ENCODE data around the gene DUSP28.

DNA sequence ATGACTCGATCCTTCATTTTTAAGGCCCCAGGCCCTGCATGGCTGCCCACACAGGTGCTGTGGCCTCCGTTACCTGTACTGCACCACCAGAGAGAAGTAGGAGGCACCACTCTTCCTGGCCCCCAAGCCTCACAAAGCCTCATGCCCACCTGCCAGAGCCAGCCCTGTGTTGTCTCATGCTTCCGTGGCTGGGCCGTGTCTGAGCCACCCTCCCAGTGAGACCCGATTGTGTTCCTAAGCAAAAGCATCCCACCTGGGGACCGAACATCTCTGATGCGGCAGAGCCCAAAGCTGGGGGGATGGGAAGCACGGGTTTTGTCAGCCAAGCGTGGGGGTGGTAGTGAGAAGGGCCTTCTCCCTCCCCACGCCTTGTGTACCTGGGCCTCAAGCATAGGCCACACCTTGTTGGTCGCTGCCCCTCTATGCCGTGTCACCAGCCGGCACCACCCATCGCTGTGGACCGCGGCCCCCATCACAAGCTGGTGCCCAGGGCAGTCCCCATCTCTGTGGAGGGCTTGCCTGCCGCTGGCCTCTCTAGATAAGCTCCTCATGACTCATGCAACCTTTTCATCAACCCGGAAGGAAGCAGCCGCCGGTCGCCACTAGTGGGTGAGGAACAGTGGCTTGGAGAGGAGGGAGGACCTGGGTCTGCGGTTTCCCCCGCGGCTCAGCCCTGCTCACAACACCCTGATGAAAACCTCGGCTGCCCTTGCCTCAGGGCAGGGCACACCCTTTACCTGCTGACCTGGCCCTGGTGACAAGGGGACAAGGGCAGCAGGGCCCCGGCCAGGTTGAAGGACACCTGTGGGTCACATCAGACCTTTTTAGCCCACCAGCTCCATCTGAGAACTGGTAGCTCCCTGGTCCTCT is 5.4 kb downstream of the DUSP28 start:
- TF ChIP-seq EP300 (IDR thresholded peaks at IDR 0.05) (peak in 1 of 4 donors; percentile 83), POLR2A (IDR thresholded peaks at IDR 0.05) (peak in 3 of 4 donors; percentile 14 to 68 (median 50)), POLR2AphosphoS5 (IDR thresholded peaks at IDR 0.05) (peak; percentile 76 to 89)
- TF ChIP-seq, protein P1, sequence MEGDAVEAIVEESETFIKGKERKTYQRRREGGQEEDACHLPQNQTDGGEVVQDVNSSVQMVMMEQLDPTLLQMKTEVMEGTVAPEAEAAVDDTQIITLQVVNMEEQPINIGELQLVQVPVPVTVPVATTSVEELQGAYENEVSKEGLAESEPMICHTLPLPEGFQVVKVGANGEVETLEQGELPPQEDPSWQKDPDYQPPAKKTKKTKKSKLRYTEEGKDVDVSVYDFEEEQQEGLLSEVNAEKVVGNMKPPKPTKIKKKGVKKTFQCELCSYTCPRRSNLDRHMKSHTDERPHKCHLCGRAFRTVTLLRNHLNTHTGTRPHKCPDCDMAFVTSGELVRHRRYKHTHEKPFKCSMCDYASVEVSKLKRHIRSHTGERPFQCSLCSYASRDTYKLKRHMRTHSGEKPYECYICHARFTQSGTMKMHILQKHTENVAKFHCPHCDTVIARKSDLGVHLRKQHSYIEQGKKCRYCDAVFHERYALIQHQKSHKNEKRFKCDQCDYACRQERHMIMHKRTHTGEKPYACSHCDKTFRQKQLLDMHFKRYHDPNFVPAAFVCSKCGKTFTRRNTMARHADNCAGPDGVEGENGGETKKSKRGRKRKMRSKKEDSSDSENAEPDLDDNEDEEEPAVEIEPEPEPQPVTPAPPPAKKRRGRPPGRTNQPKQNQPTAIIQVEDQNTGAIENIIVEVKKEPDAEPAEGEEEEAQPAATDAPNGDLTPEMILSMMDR (IDR thresholded peaks at IDR 0.05), result no peak
